ENCODE results near the gene CYB5A. TPM values are rescaled to one million over a fixed set of nuclear protein-coding genes. Genes with fewer than 3 reads are reported as not detected.
"Not testable (repeated sequence)": the region's sequence is repeated elsewhere in the genome, so short reads cannot be mapped to it uniquely, and the experiment has no call there.

CYB5A gene
- total RNA-seq, 4 donors from 2014 or later: 171 to 732 (median 331) TPM

GRCh38 chr18:74288730-74289129, 3.0 kb downstream of the CYB5A start:
- Histone ChIP-seq H3K27ac (peak overlapping the region in 3 of 4 donors; percentile 3 to 84 (median 14)), H3K36me3 (no peaks in the 10 kb centered on the region), H3K4me1 (peaks cover 0 to 39% (median 3%) of the 10 kb centered on the region in 4 donors), H3K4me3 (peak overlapping the region in 2 of 4 donors; percentile 11 to 21), H3K9me3 (no peaks in the 10 kb centered on the region), H3K27me3 (no peaks in the 10 kb centered on the region)
- no peak for DNase-seq
- TF ChIP-seq POLR2A (IDR thresholded peaks at IDR 0.05) (no peak), CTCF (IDR thresholded peaks at IDR 0.05) (no peak)

GRCh38 chr18:74288041-74288440, 3.7 kb downstream of the CYB5A start:
- TF ChIP-seq POLR2A (IDR thresholded peaks at IDR 0.05): no peak
- no peak for TF ChIP-seq CTCF (IDR thresholded peaks at IDR 0.05)
- Histone ChIP-seq H3K9me3 (no peaks in the 10 kb centered on the region), H3K36me3 (no peaks in the 10 kb centered on the region), H3K4me1 (peaks cover 0 to 46% (median 3%) of the 10 kb centered on the region in 4 donors), H3K4me3 (peak overlapping the region in 1 of 4 donors; percentile 21), H3K27me3 (no peaks in the 10 kb centered on the region), H3K27ac (peak overlapping the region in 1 of 4 donors; percentile 84)
- no peak for DNase-seq

- Histone ChIP-seq H3K9me3 (no peaks in the 10 kb centered on the region), H3K36me3 (no peaks in the 10 kb centered on the region), H3K4me3 (no peak overlapping the region), H3K27ac (no peak overlapping the region), H3K27me3 (no peaks in the 10 kb centered on the region), H3K4me1 (peaks cover 4 to 58% (median 8%) of the 10 kb centered on the region in 4 donors)
- no peak for TF ChIP-seq POLR2A (IDR thresholded peaks at IDR 0.05)
- DNase-seq: no peak
Measured at GRCh38 chr18:74286856-74287255, 4.9 kb downstream of the CYB5A start.

GRCh38 chr18:74286106-74286855, 5.5 kb downstream of the CYB5A start:
- no peaks in the 10 kb centered on the region for H3K36me3 ChIP-seq
- DNase-seq: no peak
- H3K27me3 ChIP-seq: no peaks in the 10 kb centered on the region
- no peak overlapping the region for H3K4me3 ChIP-seq
- H3K27ac ChIP-seq: no peak overlapping the region
- no peaks in the 10 kb centered on the region for H3K9me3 ChIP-seq
- TF ChIP-seq CTCF (IDR thresholded peaks at IDR 0.05): no peak
- TF ChIP-seq POLR2A (IDR thresholded peaks at IDR 0.05): no peak
- peaks cover 4 to 61% (median 8%) of the 10 kb centered on the region in 4 donors for H3K4me1 ChIP-seq

- peaks cover 0 to 56% (median 7%) of the 10 kb centered on the region in 4 donors for H3K4me1 ChIP-seq
- H3K27me3 ChIP-seq, H3K9me3 ChIP-seq, H3K4me3 ChIP-seq, DNase-seq, H3K27ac ChIP-seq, H3K36me3 ChIP-seq: not testable (repeated sequence)
Measured at GRCh38 chr18:74285583-74285982, 6.2 kb downstream of the CYB5A start.

GRCh38 chr18:74284980-74285355, 6.8 kb downstream of the CYB5A start:
- no peak overlapping the region for H3K4me3 ChIP-seq
- no peaks in the 10 kb centered on the region for H3K27me3 ChIP-seq
- no peaks in the 10 kb centered on the region for H3K9me3 ChIP-seq
- peak overlapping the region in 2 of 4 donors; percentile 57 to 68 for H3K27ac ChIP-seq
- no peak for DNase-seq
- TF ChIP-seq POLR2A (IDR thresholded peaks at IDR 0.05): no peak
- TF ChIP-seq CTCF (IDR thresholded peaks at IDR 0.05): no peak
- H3K4me1 ChIP-seq: peaks cover 0 to 51% (median 7%) of the 10 kb centered on the region in 4 donors
- H3K36me3 ChIP-seq: no peaks in the 10 kb centered on the region
